ENCODE results near the gene ZKSCAN1.
A peak's percentile ranks its signal among the peaks of the same experiment; 100 is the strongest.

Gene ZKSCAN1

GRCh38 chr7:100075418-100075817 is 60.0 kb downstream of the ZKSCAN1 start:
- DNase-seq (ENCODE audit: low read depth in 2 of 2, low spot score in 1 of 2): no peak

GRCh38 chr7:100077205-100077604 is 61.8 kb downstream of the ZKSCAN1 start:
- DNase-seq (ENCODE audit: low read depth in 2 of 2, low spot score in 1 of 2): no peak

- DNase-seq (ENCODE audit: low read depth in 2 of 2, low spot score in 1 of 2): no peak
Measured at GRCh38 chr7:100079024-100079560, 63.7 kb downstream of the ZKSCAN1 start.

GRCh38 chr7:100080907-100081534 is 65.6 kb downstream of the ZKSCAN1 start:
- DNase-seq (ENCODE audit: low read depth in 2 of 2, low spot score in 1 of 2): no peak

- DNase-seq (ENCODE audit: low read depth in 2 of 2, low spot score in 1 of 2): peak; percentile 93 to 96
Measured at GRCh38 chr7:100081535-100082102, 66.2 kb downstream of the ZKSCAN1 start, which contains the start of gene ZNF3. Gene ZNF3 (minus strand): TSS chr7:100081723. CDS start chr7:100077357, 4,366 bp downstream.

- DNase-seq (ENCODE audit: low read depth in 2 of 2, low spot score in 1 of 2): no peak
Measured at GRCh38 chr7:100082978-100083377, 67.6 kb downstream of the ZKSCAN1 start.

- DNase-seq (ENCODE audit: low read depth in 2 of 2, low spot score in 1 of 2): no peak
Measured at GRCh38 chr7:100085515-100085914, 70.1 kb downstream of the ZKSCAN1 start.

- DNase-seq (ENCODE audit: low read depth in 2 of 2, low spot score in 1 of 2): no peak
Measured at GRCh38 chr7:100087055-100087750, 71.8 kb downstream of the ZKSCAN1 start.

- no peak for DNase-seq (ENCODE audit: low read depth in 2 of 2, low spot score in 1 of 2)
Measured at GRCh38 chr7:100088095-100088620, 72.8 kb downstream of the ZKSCAN1 start.

GRCh38 chr7:100088621-100089457 is 73.4 kb downstream of the ZKSCAN1 start, which contains the start of gene COPS6:
Gene COPS6 (plus strand): TSS chr7:100088969. CDS start chr7:100088991, 22 bp downstream.
- DNase-seq (ENCODE audit: low read depth in 2 of 2, low spot score in 1 of 2): peak; percentile 64 to 75

GRCh38 chr7:100089458-100090196 is 74.2 kb downstream of the ZKSCAN1 start:
- no peak for DNase-seq (ENCODE audit: low read depth in 2 of 2, low spot score in 1 of 2)

- DNase-seq (ENCODE audit: low read depth in 2 of 2, low spot score in 1 of 2): no peak
Measured at GRCh38 chr7:100090527-100091410, 75.4 kb downstream of the ZKSCAN1 start.

Measured in stimulated activated CD8-positive, alpha-beta memory T cell treated with anti-CD3 and anti-CD28 coated beads, Interleukin-4, amount 100 ng/mL, for 4 hours (primary cell).